Measurements from ENCODE around the gene HS3ST6. TPM values are rescaled to one million over a fixed set of nuclear protein-coding genes. Genes with fewer than 3 reads are reported as not detected.

HS3ST6 gene
- total and polyA plus RNA-seq, 2 of the 13 experiments (the other 11 are each of a cell fraction or from before 2014, with no cell fraction given) = not detected

DNA sequence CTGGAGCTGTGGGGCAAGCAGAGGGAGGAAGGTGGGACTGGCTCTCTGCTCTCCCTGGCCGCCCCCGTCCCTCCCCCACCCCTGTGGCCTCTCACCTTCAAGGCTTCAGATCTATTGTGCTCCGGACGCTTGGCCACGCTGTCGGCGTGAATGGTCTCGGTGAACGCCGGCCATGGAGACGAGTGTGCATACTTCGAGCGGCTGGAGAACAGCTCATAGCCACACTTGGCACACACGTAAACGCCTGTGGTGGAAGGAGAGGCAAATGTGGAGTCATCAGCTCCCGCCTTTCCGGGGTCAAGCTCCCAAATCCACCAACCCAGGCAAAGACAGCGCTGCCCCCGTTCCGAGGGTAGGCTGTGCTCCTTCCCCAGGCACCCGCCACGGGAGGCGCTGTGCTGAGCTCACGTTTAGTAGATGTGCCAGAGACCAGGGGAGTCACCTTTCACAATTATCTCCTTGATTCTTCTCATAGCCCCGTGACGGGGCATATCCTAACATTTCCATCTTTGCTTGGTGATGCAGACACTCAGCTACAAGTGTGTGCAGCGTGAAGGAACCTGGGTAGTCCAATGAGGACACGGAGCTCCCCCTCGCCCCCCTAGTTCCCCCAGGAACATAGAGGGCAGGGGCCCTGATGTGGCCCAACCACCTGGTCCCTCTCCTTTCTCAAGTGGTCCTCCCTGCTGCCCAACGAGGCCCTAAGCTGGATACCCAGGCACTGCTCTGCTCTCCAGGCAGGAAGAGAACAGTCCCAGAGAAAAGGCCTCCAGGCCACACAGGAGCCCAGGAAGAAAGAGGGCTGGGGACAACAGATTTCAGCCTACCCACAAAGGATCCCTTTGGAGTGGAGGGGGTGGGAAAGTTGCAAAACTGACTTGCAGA, 23.2 kb upstream of the HS3ST6 start (continued):
- TF ChIP-seq, protein P1, sequence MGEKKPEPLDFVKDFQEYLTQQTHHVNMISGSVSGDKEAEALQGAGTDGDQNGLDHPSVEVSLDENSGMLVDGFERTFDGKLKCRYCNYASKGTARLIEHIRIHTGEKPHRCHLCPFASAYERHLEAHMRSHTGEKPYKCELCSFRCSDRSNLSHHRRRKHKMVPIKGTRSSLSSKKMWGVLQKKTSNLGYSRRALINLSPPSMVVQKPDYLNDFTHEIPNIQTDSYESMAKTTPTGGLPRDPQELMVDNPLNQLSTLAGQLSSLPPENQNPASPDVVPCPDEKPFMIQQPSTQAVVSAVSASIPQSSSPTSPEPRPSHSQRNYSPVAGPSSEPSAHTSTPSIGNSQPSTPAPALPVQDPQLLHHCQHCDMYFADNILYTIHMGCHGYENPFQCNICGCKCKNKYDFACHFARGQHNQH (CRISPR knock-in tag; IDR thresholded peaks at IDR 0.05) = 0 out of 2 replicates have a peak, but pooled peaks have one; percentile 4
- TF ChIP-seq NFE2L2 (IDR thresholded peaks at IDR 0.05; ENCODE audit: low read length) (no peak), HOXA9 (CRISPR knock-in tag; IDR thresholded peaks at IDR 0.05; ENCODE audit: borderline replicate concordance) (no peak), TBX2 (CRISPR knock-in tag; IDR thresholded peaks at IDR 0.05; ENCODE audit: borderline replicate concordance) (peak; percentile 55), CHD4 (IDR thresholded peaks at IDR 0.05; ENCODE audit: borderline replicate concordance, low read length) (0 out of 2 replicates have a peak, but pooled peaks have one; percentile 24), TARDBP (CRISPR knock-in tag; IDR thresholded peaks at IDR 0.05) (no peak), ZNF772 (CRISPR knock-in tag; IDR thresholded peaks at IDR 0.05) (no peak), ZNF17 (CRISPR knock-in tag; IDR thresholded peaks at IDR 0.05) (no peak), SP5 (CRISPR knock-in tag; IDR thresholded peaks at IDR 0.05; ENCODE audit: borderline replicate concordance, low read depth) (no peak), HMG20A (CRISPR knock-in tag; IDR thresholded peaks at IDR 0.05; ENCODE audit: borderline replicate concordance) (no peak), ZNF274 (CRISPR knock-in tag; IDR thresholded peaks at IDR 0.05) (no peak; the same call in 1 of the 2 replicates), NCOA5 (CRISPR knock-in tag; IDR thresholded peaks at IDR 0.05) (no peak), MLLT10 (CRISPR knock-in tag; IDR thresholded peaks at IDR 0.05) (no peak), KAT7 (CRISPR knock-in tag; IDR thresholded peaks at IDR 0.05; ENCODE audit: borderline replicate concordance) (peak; percentile 39; the same call in 1 of the 2 replicates), GABPB1 (CRISPR knock-in tag; IDR thresholded peaks at IDR 0.05) (0 out of 2 replicates have a peak, but pooled peaks have one; percentile 7), ZNF329 (CRISPR knock-in tag; IDR thresholded peaks at IDR 0.05; ENCODE audit: low read depth) (no peak)
- TF ChIP-seq, protein P2, sequence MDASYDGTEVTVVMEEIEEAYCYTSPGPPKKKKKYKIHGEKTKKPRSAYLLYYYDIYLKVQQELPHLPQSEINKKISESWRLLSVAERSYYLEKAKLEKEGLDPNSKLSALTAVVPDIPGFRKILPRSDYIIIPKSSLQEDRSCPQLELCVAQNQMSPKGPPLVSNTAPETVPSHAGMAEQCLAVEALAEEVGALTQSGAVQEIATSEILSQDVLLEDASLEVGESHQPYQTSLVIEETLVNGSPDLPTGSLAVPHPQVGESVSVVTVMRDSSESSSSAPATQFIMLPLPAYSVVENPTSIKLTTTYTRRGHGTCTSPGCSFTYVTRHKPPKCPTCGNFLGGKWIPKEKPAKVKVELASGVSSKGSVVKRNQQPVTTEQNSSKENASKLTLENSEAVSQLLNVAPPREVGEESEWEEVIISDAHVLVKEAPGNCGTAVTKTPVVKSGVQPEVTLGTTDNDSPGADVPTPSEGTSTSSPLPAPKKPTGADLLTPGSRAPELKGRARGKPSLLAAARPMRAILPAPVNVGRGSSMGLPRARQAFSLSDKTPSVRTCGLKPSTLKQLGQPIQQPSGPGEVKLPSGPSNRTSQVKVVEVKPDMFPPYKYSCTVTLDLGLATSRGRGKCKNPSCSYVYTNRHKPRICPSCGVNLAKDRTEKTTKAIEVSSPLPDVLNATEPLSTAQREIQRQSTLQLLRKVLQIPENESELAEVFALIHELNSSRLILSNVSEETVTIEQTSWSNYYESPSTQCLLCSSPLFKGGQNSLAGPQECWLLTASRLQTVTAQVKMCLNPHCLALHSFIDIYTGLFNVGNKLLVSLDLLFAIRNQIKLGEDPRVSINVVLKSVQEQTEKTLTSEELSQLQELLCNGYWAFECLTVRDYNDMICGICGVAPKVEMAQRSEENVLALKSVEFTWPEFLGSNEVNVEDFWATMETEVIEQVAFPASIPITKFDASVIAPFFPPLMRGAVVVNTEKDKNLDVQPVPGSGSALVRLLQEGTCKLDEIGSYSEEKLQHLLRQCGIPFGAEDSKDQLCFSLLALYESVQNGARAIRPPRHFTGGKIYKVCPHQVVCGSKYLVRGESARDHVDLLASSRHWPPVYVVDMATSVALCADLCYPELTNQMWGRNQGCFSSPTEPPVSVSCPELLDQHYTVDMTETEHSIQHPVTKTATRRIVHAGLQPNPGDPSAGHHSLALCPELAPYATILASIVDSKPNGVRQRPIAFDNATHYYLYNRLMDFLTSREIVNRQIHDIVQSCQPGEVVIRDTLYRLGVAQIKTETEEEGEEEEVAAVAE (CRISPR knock-in tag; IDR thresholded peaks at IDR 0.05; ENCODE audit: borderline replicate concordance) = no peak
- TF ChIP-seq, protein P3, sequence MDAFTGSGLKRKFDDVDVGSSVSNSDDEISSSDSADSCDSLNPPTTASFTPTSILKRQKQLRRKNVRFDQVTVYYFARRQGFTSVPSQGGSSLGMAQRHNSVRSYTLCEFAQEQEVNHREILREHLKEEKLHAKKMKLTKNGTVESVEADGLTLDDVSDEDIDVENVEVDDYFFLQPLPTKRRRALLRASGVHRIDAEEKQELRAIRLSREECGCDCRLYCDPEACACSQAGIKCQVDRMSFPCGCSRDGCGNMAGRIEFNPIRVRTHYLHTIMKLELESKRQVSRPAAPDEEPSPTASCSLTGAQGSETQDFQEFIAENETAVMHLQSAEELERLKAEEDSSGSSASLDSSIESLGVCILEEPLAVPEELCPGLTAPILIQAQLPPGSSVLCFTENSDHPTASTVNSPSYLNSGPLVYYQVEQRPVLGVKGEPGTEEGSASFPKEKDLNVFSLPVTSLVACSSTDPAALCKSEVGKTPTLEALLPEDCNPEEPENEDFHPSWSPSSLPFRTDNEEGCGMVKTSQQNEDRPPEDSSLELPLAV (CRISPR knock-in tag; conservative IDR thresholded peaks at IDR 0.05; ENCODE audit: low read depth) = no peak
